Keratinocyte (primary cell): ENCODE measurements around the gene NRDC.

Source experiments
- EZH2 ChIP-seq: IDR thresholded peaks from one replicate; pipeline ENCODE4 v1.6.1; 2012; ENCODE audit warnings: inconsistent platforms, mild to moderate bottlenecking, low read length, moderate library complexity
- TF ChIP-seq, protein P1 (sequence below), 3 experiments: IDR thresholded peaks in 1 of 3; conservative IDR thresholded peaks in 1 of 3; optimal IDR thresholded peaks in 1 of 3; 2 replicates in 2 of 3; 3 replicates in 1 of 3; pipeline versions ENCODE3 to v1.5.1; 2011; ENCODE audit warnings: low read length in 3 of 3, mild to moderate bottlenecking in 3 of 3, moderate library complexity in 2 of 3, control low read depth in 1 of 3, inconsistent platforms in 1 of 3; ENCODE audit not compliant: insufficient read depth in 2 of 3; ENCODE audit errors: extremely low read depth in 1 of 3

DNA sequence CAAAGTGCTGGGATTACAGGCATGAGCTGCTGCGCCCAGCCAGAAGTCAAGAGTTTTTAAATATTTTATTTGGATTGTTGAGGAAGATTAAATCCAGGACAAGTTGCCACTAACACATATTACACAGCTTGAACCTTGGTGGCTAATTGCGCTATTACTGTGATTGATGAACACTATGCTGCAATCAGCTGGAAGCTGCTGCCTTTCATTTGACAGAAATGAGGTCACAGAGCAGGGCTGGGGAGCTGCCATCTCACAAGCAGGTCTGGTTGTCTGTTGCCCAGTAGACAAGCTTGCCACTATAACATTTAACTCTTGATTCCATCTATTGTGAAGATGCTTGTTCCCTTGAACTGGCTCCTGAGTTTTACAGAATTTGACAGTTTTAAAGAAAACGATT, 37.4 kb upstream of the NRDC start:
- TF ChIP-seq, protein P1, sequence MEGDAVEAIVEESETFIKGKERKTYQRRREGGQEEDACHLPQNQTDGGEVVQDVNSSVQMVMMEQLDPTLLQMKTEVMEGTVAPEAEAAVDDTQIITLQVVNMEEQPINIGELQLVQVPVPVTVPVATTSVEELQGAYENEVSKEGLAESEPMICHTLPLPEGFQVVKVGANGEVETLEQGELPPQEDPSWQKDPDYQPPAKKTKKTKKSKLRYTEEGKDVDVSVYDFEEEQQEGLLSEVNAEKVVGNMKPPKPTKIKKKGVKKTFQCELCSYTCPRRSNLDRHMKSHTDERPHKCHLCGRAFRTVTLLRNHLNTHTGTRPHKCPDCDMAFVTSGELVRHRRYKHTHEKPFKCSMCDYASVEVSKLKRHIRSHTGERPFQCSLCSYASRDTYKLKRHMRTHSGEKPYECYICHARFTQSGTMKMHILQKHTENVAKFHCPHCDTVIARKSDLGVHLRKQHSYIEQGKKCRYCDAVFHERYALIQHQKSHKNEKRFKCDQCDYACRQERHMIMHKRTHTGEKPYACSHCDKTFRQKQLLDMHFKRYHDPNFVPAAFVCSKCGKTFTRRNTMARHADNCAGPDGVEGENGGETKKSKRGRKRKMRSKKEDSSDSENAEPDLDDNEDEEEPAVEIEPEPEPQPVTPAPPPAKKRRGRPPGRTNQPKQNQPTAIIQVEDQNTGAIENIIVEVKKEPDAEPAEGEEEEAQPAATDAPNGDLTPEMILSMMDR (optimal IDR thresholded peaks at IDR 0.05 in 1 of 3, IDR thresholded peaks at IDR 0.05 in 1 of 3, conservative IDR thresholded peaks at IDR 0.05 in 1 of 3; ENCODE audit: extremely low read depth in 1 of 3, insufficient read depth in 2 of 3, low read length in 3 of 3), result no peak
- no peak for TF ChIP-seq EZH2
